A673 (cell line): ENCODE measurements around the gene TTC39B. TPM values are rescaled to one million over a fixed set of nuclear protein-coding genes. Genes with fewer than 3 reads are reported as not detected.

Experiments used
- BruUV-seq: library from RNA; stranded (reverse); fragments of 400-500 nt; replicated peaks from 2 replicates; lab custom pipeline; 2021; lab: Mats Ljungman, UMichigan
- CTCF ChIA-PET: fragments of 300-600 bp; sonication (Branson Sonifier 250); formaldehyde crosslinking; loops from one replicate; lab custom pipeline; 2022; ENCODE audit warnings: antibody characterized with exemption; lab: Charles Lee
- POLR2A ChIA-PET: fragments of 300-600 bp; sonication (Branson Sonifier 250); formaldehyde crosslinking; loops from one replicate; lab custom pipeline; 2022; ENCODE audit warnings: antibody characterized with exemption; ENCODE audit not compliant: low non-redundant PET; lab: Charles Lee
- DNase-seq: peaks from one replicate; pipeline ENCODE4 v3.0.0-alpha.2; 2015; ENCODE audit warnings: low spot score
- H3K27ac ChIP-seq: fragments of 200-600 bp; sonication (generic); 2 replicates; pipeline ENCODE4 v1.5.1; 2016; ENCODE audit warnings: mixed run types, low read depth, mild to moderate bottlenecking, mixed read lengths, antibody characterized with exemption, low read length; ENCODE audit not compliant: poor library complexity, severe bottlenecking
- H3K27me3 ChIP-seq: fragments of 200-600 bp; sonication (generic); replicated peaks from 2 replicates; pipeline ENCODE4 v1.6.1; 2017; ENCODE audit warnings: mixed run types, low read depth, mild to moderate bottlenecking, mixed read lengths, antibody characterized with exemption, low read length; ENCODE audit not compliant: insufficient read depth, poor library complexity
- H3K36me3 ChIP-seq: fragments of 200-600 bp; sonication (generic); 2 replicates; pipeline ENCODE4 v1.6.1; 2016; ENCODE audit warnings: mixed run types, mild to moderate bottlenecking, mixed read lengths, antibody characterized with exemption, low read length; ENCODE audit not compliant: insufficient read depth, poor library complexity, severe bottlenecking
- H3K4me1 ChIP-seq: fragments of 200-600 bp; sonication (generic); 2 replicates; pipeline ENCODE4 v1.6.1; 2017; ENCODE audit warnings: mixed run types, mild to moderate bottlenecking, mixed read lengths, antibody characterized with exemption, low read length; ENCODE audit not compliant: insufficient read depth, poor library complexity, severe bottlenecking
- H3K4me3 ChIP-seq: fragments of 200-600 bp; sonication (generic); 2 replicates; pipeline ENCODE4 v1.5.1; 2016; ENCODE audit warnings: low read depth, mixed run types, mild to moderate bottlenecking, mixed read lengths, low read length; ENCODE audit not compliant: poor library complexity, severe bottlenecking
- H3K9me3 ChIP-seq: fragments of 200-600 bp; sonication (generic); 2 replicates; pipeline ENCODE4 v1.6.1; 2016; ENCODE audit warnings: mixed run types, low read depth, mild to moderate bottlenecking, mixed read lengths, antibody characterized with exemption, low read length; ENCODE audit not compliant: poor library complexity, severe bottlenecking
- EZH2 ChIP-seq: fragments of 200-600 bp; sonication (generic); IDR thresholded peaks from 2 replicates; pipeline ENCODE4 v1.6.1; 2017; ENCODE audit warnings: borderline replicate concordance, low read depth, mild to moderate bottlenecking, mixed read lengths, antibody characterized with exemption, low read length; ENCODE audit not compliant: poor library complexity, severe bottlenecking
- intact Hi-C: fragments of 100-400 bp; cut with micrococcal nuclease; formaldehyde crosslinking; loops from one replicate; pipeline ENCODE4 v1.10.0; 2022; ENCODE audit not compliant: unreplicated experiment
- total RNA-seq: library from RNA; stranded (reverse); gene quantifications from 2 replicates; pipeline ENCODE4 v1.2.3, GENCODE V29; 2021
- TF ChIP-seq, protein P1 (sequence below): fragments of 300-800, 200-600 bp; sonication (generic); conservative IDR thresholded peaks from 2 replicates; pipeline ENCODE4 v1.5.1; 2017; ENCODE audit warnings: low read depth, mild to moderate bottlenecking, antibody characterized with exemption, low read length, moderate library complexity, mixed read lengths

The TTC39B gene
- total RNA-seq, 1 experiment from 2014 or later: 0.52 TPM

DNA sequence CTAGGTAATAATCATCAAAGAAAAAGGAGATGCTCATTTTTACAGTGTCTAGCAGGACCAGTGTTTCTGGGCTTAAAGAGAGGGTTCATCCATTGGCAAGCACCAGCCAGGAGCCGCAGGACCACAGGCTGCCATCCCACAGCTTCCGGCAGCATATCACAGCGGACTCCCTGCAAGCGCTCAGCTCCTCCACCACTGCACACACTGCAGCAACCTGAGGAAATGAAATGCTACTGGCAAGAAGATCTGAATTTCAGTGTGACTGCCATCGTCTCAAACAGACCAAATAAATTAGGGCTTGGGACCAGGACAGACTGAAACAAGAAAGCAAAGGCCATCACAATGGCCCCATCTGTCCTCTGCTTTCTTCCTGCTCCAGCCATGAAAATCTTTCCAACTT lies 114.2 kb downstream of the TTC39B start:
- H3K36me3 ChIP-seq: no peaks in the 10 kb centered on the region
- TF ChIP-seq, protein P1, sequence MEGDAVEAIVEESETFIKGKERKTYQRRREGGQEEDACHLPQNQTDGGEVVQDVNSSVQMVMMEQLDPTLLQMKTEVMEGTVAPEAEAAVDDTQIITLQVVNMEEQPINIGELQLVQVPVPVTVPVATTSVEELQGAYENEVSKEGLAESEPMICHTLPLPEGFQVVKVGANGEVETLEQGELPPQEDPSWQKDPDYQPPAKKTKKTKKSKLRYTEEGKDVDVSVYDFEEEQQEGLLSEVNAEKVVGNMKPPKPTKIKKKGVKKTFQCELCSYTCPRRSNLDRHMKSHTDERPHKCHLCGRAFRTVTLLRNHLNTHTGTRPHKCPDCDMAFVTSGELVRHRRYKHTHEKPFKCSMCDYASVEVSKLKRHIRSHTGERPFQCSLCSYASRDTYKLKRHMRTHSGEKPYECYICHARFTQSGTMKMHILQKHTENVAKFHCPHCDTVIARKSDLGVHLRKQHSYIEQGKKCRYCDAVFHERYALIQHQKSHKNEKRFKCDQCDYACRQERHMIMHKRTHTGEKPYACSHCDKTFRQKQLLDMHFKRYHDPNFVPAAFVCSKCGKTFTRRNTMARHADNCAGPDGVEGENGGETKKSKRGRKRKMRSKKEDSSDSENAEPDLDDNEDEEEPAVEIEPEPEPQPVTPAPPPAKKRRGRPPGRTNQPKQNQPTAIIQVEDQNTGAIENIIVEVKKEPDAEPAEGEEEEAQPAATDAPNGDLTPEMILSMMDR: no peak
- TF ChIP-seq EZH2: no peak
- no TSS peak for BruUV-seq

DNA sequence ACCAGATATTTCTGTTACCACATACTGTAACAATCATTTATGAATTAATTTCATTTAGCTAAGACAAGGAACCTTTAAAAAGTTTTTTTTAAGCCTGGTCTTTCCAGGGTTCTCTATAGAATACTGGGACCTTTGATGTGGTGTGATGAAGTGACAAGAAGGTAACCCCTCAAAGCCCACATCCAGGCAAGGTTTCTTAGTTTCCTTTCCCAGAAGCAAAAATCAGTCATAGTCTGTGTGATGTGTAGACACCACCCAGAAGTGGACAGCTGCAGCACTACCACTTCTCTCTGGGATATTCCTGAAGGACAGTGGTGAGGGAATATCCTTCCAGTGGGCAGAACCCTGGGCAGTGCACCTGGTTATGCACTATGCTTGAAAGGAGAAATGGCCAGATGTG lies 115.6 kb downstream of the TTC39B start:
- TF ChIP-seq, protein P1: no peak
- no peak for TF ChIP-seq EZH2
- Histone ChIP-seq H3K4me3 (no peak overlapping the region), H3K36me3 (no peaks in the 10 kb centered on the region), H3K9me3 (no peaks in the 10 kb centered on the region), H3K4me1 (no peaks in the 10 kb centered on the region), H3K27ac (no peak overlapping the region), H3K27me3 (no peaks in the 10 kb centered on the region)
- BruUV-seq: no TSS peak
- intact Hi-C loops: no loop called here
- CTCF ChIA-PET: no interaction called here
- POLR2A ChIA-PET: no interaction called here
- no peak for DNase-seq

More for the DNA sequence above, 114.2 kb downstream of the TTC39B start:
- Histone ChIP-seq H3K27ac (no peak overlapping the region), H3K27me3 (no peaks in the 10 kb centered on the region), H3K4me3 (no peak overlapping the region), H3K4me1 (no peaks in the 10 kb centered on the region), H3K9me3 (no peaks in the 10 kb centered on the region)
- CTCF ChIA-PET: no interaction called here
- intact Hi-C loops: no loop called here
- DNase-seq: no peak
- POLR2A ChIA-PET: no interaction called here

DNA sequence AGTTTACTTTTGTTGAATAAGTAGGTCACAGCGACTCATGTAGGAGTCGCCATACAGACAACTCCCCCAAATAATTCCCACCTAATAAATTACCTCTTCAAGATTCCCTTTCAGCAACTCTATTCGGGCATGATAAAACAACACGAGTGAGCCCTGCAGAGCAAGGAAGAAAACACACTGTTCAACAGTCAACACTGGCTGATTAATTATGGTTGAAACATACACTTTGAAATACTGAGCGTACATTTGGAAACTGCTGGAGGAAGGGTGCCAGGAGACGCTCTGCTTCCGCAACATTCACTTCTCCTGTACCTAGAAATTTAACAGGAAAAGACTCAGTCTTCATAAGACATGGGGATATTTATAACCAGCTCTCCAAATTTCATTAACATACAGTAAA lies 117.5 kb downstream of the TTC39B start:
- ChIA-PET POLR2A (no interaction called here), CTCF (no interaction called here)
- no TSS peak for BruUV-seq
- no peaks in the 10 kb centered on the region for H3K4me1 ChIP-seq
- H3K4me3 ChIP-seq: no peak overlapping the region
- H3K27me3 ChIP-seq: no peaks in the 10 kb centered on the region
- intact Hi-C loops: no loop called here
- TF ChIP-seq, protein P1: no peak
- no peaks in the 10 kb centered on the region for H3K36me3 ChIP-seq
- H3K9me3 ChIP-seq: no peaks in the 10 kb centered on the region
- H3K27ac ChIP-seq: no peak overlapping the region
- no peak for DNase-seq
